Measurements from ENCODE around the gene RFX2.

Gene RFX2

DNA sequence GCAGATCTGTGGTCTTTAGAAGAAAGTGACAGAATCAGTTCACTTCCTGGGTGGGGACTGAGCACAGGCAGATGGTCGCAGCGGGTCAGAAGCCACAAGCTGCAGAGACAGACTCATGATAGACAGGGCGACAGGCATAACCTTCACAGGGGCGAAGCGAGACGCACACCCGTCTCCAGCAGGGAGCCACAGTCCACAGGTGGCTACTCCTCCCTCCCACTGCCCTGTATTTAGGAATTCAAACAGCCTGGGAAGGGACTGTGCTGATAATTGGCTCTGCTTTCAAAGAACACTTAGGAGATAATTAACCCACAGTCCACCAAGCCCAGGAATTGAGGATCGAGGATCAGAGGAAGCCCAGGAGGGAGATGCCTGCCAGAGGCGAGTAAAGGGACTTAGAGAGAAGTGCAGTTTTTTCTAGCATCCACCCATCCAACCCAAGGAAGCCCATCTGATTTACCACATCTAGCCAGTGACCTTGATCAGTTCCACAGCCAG lies 23.2 kb downstream of the RFX2 start:
- no peak overlapping the region for H3K27ac ChIP-seq
- TF ChIP-seq ZFX (IDR thresholded peaks at IDR 0.05; ENCODE audit: borderline replicate concordance) = no peak
- TF ChIP-seq, protein P1, sequence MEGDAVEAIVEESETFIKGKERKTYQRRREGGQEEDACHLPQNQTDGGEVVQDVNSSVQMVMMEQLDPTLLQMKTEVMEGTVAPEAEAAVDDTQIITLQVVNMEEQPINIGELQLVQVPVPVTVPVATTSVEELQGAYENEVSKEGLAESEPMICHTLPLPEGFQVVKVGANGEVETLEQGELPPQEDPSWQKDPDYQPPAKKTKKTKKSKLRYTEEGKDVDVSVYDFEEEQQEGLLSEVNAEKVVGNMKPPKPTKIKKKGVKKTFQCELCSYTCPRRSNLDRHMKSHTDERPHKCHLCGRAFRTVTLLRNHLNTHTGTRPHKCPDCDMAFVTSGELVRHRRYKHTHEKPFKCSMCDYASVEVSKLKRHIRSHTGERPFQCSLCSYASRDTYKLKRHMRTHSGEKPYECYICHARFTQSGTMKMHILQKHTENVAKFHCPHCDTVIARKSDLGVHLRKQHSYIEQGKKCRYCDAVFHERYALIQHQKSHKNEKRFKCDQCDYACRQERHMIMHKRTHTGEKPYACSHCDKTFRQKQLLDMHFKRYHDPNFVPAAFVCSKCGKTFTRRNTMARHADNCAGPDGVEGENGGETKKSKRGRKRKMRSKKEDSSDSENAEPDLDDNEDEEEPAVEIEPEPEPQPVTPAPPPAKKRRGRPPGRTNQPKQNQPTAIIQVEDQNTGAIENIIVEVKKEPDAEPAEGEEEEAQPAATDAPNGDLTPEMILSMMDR (IDR thresholded peaks at IDR 0.05) = no peak

DNA sequence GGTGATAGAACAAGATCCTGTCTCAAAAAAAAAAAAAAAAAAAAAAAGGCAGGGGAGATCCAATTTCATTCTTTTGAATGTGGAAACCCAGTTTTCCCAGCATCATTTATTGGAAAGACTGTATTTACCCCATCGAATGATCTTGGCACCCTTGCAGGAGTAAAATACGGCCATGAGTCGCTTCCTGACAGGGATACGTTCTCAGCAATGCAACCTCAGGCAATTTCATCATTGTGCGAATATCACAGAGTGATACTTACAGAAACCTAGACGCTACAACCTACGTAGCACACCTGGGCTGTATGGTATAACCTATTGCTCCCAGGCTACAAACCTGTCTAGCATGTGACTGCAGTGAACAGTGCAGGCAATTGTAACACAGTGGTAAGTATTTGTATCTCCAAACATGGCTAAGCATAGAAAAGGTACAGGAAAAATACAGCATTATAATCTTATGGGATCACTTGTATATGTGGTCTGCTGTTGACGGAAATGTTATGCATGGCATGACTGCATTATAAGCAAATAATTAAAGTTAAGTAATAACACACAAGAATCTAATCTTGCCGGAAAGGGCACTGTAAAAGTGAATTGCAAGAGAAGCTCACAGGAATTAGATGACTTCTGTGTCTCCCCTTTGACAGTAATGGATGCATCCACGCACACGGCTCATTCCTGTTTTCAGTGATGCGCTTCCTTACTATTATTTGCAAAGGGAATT lies 24.1 kb downstream of the RFX2 start:
- TF ChIP-seq, protein P1 (IDR thresholded peaks at IDR 0.05) = no peak
- TF ChIP-seq ZFX (IDR thresholded peaks at IDR 0.05; ENCODE audit: borderline replicate concordance) = no peak
- no peak overlapping the region for H3K27ac ChIP-seq

DNA sequence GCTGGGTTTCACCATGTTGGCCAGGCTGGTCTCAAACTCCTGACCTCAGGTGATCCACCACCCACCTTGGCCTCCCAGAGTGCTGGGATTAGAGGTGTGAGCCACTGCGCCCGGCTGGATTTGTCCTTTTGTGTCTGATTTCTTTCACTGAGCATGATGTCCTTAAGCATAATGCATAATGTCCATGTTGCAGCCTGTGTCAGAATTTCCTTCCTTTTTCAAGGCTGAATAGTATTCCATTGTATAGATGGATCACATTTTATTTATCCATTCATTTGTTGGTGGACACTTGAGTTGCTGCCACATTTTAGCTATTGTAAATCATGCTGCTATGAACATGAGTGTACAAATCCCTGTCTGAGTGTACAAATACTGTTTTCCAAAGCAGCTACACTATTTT lies 25.5 kb downstream of the RFX2 start:
- no peak overlapping the region for H3K27ac ChIP-seq
- TF ChIP-seq, protein P1 (IDR thresholded peaks at IDR 0.05) = no peak
- TF ChIP-seq ZFX (IDR thresholded peaks at IDR 0.05; ENCODE audit: borderline replicate concordance) = no peak

DNA sequence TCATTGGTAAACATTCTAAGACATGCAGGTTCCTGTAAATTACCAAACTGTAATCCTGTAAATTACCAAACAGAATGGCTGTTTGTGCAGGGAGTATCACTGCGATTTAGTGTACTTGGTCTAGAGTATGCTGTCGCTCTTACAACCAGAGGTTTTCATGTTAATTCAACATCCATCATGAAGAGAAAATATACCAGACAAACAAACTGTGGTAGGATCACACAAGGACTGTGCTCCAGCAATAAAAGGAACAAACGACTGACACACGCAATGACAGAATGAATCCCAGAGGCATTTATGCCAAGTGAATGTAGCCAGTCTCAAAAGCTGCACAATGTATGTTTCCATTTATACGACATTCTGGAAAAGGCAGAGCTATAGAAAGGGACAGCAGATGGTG lies 31.2 kb downstream of the RFX2 start:
- TF ChIP-seq ZFX (IDR thresholded peaks at IDR 0.05; ENCODE audit: borderline replicate concordance) = no peak
- TF ChIP-seq, protein P1 (IDR thresholded peaks at IDR 0.05) = no peak
- H3K27ac ChIP-seq = no peak overlapping the region

DNA sequence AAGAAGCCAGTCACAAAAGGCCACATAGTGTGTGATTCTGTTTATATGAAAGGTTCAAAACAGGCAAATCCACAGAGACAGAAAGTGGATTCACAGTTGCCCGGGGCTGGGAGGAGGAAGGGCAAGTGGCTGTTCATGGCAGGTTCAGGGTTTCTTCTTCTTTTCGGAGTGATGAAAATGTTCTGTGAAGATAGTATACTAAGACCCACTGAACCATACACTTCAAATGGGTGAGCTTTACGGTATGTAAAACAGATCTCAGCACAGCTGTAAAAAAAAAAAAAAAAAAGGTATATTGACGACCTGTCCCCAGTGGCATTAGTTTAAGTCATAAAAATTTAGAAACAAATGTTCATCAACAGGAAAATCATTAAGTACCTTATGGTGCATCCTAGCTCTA lies 32.2 kb downstream of the RFX2 start:
- H3K27ac ChIP-seq = no peak overlapping the region
- TF ChIP-seq, protein P1 (IDR thresholded peaks at IDR 0.05) = no peak
- no peak for TF ChIP-seq ZFX (IDR thresholded peaks at IDR 0.05; ENCODE audit: borderline replicate concordance)

DNA sequence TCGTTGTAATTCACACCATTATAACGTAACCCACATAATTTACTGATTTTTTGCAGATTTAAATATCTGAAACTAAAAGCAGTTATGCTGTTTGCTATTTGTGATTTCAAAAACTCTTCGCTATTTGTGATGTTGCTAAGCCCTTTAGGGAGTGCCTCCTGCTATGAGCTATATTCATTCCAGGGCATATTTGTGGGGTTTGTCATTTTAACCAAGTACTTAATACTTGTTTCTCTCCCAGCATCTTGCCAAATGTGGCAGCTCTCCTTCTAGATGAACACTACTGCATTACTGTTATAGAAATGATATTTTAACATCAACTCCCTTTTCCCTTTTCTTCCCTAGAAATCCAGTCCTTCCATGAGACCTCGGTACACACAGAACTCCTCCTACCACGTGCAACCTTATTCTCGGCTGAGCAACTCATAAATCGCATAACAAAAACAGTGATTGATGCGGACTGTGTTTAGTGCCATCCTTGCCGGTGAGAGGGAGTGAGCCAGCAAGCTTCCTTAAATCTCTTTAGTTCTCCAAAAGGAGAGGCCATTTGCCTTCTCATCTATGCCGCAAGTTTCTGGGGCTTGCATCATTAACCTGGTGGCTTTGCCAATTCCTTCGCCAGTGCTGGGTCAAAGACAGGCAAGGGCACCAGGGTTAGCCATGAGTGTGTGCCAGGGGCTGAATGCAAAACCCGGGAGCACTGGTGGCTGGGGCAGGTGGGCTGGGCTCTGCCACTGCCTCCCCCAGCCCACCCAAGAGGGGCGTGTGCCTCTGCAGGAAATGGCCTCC lies 33.4 kb downstream of the RFX2 start:
- H3K27ac ChIP-seq = no peak overlapping the region

More for the DNA sequence above, 33.4 kb downstream of the RFX2 start:
- TF ChIP-seq ZFX (IDR thresholded peaks at IDR 0.05; ENCODE audit: borderline replicate concordance) = no peak
- TF ChIP-seq, protein P1 (IDR thresholded peaks at IDR 0.05) = no peak

Data from 22Rv1 (cell line).